GM19397 (cell line): Measurements from ENCODE around the gene LIPK.
"Not testable (repeated sequence)": the region's sequence is repeated elsewhere in the genome, so short reads cannot be mapped to it uniquely, and the experiment has no call there.

Source experiments
- ATAC-seq: cut with Tn5 transposase; IDR thresholded peaks from one replicate; pipeline ENCODE4 v1.9.1; 2021; ENCODE audit warnings: mild to moderate bottlenecking, moderate library complexity; ENCODE audit not compliant: unreplicated experiment

The LIPK gene

DNA sequence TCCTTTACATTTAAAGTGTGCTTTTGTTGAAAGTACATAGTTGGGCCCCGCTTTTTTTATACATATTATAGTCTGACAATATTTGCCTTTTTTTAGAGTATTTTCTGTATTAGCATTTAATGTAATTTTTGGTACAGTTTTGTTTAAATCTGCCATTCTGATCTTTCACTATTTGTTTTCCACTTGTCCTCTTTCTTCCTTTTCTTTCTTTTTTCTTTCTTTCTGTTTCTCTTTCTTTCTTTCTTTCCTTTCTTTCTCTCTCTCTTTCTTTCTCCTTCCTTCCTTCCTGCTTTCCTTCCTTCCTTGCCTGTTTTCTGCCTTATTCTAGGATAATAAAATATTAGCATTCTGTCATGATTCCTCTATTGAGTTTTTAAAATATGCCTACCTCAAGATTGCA lies 9.5 kb downstream of the LIPK start:
- no peak for ATAC-seq

DNA sequence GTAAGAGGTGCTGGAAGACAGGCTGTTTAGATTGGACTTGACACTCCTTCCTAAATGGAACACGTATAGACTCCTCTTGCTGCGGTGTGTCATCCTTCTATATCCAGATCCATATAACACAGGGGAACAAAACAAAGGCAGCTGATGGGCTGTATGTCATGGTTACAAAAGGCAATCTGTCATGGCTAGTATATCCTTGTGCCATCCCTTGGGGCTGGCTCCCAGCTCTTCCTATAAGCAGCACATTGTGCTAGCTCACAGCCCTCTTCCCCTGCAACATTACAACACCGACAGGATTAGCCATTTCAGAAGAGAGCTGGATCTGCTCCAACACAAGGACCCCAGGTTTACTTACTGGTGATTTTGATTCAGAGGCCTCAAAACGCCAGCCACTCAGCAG lies 15.3 kb downstream of the LIPK start:
- no peak for ATAC-seq

DNA sequence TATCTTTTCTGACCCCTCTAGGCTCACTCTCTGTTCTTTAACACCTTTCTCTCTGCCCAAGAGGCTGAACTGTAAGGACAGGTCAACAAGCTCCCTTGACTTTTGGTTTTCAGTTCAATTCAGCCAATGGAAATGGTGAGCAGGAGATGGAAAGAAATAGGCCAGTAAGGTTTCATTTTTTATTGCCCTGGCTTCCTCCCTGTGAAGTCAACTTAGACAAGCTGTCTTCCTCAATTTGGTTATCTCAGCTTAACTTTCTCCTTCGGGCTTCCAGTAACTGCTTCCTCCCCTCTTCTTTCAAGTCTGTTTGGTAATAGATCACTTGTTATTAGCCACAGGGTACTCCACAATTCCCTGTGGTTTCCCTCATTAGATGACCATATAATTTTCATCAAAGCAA lies 19.7 kb downstream of the LIPK start:
- no peak for ATAC-seq

DNA sequence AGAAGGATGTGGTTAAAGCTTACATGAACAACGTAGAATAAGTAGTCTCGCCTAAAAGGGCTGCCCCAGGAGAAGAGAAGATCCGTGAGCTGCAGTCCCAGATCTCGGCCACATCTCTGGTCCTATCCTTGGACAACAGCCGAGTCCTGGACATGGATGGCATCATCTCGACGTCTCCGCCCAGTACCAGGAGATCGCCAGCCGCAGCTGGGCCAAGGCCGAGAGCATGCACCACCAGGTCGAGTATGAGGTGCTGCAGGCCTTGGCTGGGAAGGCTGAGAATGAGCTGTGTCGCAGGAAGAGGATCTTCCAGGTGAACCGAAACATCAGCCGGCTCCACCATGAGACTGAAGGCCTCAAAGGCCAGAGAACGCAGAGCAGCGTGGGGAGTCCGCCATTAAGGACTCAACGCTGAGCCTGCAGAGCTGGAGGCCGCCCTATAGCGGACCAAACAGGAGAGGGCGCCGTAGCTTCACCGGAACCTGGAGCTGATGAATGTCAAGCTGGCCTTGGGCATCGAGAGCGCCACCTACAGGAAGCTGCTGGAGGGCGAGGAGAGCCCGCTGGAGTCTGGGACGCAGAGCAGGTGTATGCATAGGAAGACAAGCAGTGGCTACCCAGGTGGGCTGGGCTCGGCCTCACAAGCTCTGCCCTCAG lies 22.2 kb downstream of the LIPK start:
- ATAC-seq = no peak

DNA sequence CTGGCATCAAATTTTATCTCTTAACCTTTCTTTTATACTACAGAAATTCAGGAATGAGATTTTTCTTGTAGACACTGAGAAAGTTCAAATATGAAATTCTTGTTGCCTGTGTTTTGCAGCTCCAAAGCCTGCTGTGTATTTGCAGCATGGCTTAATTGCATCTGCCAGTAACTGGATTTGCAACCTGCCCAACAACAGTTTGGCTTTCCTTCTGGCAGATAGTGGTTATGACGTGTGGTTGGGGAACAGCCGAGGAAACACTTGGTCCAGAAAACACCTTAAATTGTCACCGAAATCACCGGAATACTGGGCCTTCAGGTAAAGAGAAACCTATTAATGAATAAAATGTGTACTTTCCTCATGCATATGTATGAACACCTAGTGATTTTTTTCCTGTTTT lies 24.8 kb downstream of the LIPK start:
- ATAC-seq = no peak

DNA sequence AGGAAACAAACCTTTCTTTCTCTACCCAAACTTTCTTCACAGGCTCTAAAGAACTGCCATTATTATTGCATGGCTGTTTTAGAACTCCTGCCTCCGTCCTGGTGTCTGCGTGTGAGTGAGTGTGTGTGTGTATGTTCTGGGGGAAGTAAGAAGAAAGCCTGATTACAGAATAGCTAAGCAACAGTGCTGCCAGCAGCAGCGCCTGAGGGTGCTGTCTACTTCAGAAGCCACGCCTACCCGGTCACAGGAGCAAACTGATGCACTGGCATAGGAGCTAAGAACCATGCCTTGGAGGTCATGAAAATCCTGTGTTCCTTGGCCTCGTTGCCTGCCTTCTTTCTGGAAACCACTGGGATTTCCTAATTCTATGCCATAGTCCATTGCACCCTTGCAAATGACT lies 25.2 kb downstream of the LIPK start:
- no peak for ATAC-seq

DNA sequence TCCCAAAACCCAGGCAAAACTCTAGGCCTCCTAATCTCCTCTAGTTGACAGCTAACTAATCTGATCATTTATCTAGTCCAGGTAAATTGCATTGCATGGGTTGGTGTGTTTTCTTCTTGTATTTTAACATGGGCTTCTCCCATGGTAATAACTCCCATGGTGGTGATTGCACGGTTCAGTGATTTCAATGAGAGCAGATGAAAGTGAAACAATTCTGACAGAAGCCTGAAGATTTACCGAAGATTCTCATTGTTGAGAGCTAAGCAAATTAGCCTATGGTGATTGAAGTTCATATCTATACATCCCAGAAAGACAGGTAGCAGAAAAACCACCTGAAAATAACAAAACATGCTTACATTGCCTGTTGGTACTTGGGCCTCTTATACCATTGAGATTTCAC lies 27.2 kb downstream of the LIPK start:
- ATAC-seq = no peak

DNA sequence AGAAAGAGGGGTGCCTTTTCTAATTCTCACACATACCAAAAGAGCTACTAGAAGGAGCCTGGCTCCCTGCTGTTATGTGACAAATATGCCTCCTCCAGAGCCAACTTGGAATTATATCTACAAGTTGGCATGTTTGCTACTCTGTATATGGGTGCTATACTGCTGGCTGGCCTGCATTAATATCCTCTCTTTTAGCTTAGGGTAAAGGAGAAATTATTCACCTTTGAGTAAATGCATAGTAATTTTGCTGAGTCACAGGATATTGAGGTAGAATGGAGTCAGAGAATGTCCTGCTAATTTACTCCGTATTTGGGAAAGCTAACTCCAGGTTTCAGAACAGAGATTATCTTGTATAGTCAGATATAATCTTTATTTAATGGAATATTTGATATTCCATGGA lies 29.6 kb downstream of the LIPK start:
- ATAC-seq = no peak

DNA sequence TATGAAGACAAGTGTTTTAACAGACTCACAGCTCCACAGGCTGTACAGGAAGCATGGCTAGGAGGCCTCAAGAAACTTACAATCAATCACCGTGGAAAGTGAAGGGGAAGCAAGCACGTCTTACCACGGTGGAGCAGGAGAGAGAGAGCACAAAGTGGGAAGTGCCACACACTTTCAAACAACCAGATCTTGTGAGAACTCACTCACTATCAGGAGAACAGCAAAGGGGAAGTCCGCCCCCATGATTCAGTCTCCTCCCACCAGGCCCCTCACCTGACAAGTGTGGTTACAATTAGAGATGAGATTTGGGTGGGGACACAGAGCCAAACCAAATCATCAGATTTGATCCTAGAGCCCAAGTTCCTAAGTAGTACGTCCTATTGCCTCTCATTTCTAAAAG lies 35.9 kb downstream of the LIPK start:
- not testable (repeated sequence) for ATAC-seq

DNA sequence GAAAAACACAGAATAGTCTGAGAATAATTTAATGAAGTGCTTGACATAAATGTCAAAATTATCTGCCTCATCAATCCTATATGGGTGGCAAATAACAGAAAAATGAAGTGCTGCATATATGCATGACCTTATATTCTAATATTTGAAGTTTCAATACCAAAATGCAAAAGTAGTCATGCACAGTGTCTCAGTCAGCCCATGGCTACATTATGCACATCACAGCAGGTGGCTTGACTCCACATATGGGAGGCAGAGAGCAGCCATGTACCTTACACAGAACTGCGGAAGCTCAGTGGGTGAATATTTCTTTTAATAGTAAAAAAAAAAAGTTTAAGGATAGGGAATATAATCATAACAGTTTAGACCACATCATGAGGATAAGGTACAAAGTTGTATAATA lies 36.4 kb downstream of the LIPK start:
- ATAC-seq = no peak

DNA sequence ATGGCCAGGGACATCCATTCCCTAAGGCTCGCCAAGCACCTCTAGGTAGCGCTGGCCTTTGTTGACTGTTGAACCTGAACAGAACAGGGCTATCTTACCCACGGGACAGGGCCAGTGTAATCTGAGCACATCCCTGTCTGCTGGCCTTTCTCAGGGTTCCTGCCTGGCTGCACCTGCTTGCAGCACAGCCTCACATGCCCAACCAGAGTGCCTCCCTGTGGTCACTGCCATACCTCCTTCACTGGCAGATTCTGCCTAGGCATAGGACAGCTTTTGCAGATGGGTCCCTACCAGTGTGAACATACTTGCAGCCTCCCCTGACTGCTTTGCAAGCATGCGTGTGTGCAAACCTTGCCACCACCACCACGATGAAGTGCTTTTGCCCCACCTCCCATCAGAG lies 38.0 kb downstream of the LIPK start:
- ATAC-seq = no peak

DNA sequence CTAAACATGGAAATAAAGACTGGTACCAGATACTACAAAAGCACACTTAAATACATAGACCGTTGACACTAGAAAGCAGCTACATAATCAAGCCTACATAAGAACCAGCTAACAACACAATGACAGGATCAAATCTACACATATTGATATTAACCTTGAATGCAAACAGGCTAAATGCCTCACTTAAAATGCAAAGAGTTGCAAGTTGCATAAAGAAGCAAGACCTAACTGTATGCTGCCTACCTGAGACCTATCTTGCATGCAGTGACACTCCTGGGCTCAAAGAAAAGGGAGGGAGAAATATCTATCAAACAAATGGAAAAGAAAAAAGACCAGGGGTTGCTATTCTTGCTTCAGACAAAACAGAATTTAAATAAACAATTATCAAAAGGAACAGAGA lies 39.6 kb downstream of the LIPK start:
- no peak for ATAC-seq

DNA sequence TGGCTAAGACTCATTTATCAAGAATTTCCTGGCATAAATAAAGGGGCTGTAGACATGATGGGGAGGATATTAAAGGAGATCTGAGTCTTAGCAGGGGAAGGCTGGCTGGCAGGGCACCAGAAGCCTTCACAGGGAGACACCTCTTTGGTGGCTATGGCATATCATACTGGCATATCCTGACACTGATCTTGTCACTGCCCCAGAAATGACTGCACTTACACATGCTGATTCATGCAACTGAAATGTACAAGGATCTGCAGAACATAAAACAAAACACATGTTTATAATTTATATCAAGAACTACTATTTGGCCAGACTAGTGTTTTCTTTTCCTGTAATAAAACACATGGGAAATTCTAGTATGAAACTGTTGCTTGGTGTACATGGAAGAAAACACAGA lies 48.2 kb downstream of the LIPK start:
- ATAC-seq = no peak

DNA sequence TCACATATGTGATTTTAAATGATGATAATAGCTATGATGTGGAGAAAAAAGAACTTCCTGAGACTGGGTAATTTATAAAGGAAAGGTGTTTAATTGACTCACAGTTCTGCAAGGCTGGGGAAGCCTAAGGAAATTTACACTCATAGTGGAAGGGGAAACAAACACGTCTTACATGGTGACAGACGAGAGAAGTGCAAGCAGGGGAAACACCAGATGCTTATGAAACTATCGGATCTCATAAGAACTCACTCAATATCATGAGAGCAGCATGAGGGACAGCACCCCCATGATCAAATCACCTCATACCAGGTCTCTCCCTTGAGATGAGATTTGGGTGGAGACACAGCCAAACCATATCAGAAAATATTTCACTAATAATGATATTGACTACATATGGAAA lies 49.7 kb downstream of the LIPK start:
- no peak for ATAC-seq

DNA sequence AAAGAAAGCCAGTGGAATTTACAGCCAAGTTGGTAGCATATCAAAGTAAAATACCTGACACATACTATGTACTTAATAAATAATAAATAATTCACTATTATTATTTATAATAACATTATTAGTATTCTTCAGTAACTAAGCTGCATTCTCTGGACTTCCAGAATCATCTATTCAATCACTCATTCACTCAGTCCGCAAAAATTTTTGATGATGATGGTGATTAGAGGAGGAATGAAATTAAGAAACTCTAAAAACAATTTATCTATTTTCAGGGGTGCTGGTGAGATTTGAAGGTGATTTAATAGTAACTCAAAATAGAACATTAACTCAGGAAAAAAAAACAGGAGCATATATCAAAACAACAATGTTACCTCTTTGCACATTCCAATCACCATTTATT lies 50.6 kb downstream of the LIPK start:
- ATAC-seq = no peak

DNA sequence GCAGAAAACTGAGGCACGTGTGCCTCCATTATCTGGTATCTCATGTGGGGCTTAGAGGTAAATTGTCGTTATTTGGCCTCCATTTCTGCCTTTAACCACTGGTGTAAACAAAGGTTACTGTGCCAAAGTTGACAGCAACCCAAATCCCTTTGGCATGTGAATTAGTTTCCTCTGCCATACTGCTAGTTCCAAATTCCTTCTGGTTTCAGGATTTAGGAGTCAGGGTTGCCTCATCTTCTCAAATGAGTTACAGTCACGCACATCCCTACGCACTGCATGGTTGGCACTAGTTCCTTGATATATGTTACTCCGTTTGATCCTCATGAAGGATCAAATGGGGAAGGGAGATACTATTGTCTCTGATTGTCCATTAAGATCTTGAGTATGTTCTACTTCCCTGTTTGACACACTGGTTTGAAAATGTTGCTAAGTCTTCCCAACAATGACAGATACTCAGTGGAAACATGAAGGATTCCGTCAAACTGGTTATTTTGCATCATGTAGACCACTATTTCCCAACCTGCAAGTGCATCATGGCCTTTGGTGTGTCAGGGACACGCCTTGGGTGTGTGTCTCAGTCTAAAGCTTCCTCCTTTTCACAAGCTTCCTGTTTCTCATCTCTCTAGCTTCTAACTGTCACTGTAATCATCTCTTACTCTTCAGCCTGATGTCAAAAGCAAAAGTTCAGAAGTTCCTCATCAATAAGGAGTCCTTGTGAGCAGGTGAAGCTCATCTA lies 53.5 kb downstream of the LIPK start, which contains the start of gene LIPN:
Gene LIPN, plus strand, starts transcription at position 655 of the 736 bp plus-strand sequence. CDS start 1,386 bp downstream, outside the sequence.
- ATAC-seq = no peak

DNA sequence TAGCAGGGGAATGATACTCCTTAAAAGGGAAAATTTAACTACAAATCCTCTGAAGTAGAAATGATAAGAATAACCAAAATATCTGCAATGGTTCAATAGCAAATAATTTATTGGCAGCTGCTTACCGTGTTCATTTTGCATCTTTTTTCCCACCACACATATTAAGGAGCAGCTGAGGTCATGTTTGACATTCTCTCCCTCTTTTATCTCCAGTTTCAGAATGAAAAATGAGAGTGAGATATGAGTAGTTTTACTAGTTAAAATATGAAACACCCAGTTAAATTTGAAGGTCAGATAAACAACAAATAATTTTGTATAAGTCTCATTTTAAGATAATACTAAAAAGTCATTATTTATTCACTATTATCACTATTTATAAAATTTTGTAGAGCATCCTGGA lies 56.9 kb downstream of the LIPK start:
- no peak for ATAC-seq

DNA sequence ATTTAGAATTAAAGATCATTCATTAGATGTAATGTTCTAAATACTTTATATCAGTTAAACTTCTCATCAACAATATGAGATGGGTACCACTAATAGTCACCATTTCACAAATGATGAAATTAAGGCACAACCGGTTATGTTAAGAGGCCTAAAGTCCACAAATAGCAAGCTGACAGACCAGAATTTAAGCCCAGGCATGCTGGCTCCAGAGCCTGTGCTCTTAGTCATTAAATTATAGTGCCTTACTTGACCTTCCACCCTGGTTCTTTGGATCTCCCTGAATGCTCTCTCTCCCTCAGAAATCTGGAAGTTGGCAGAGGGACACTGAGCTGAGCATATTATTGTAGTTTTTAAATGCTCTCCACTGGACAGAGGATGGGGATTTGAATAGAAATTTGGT lies 57.4 kb downstream of the LIPK start:
- ATAC-seq = no peak

DNA sequence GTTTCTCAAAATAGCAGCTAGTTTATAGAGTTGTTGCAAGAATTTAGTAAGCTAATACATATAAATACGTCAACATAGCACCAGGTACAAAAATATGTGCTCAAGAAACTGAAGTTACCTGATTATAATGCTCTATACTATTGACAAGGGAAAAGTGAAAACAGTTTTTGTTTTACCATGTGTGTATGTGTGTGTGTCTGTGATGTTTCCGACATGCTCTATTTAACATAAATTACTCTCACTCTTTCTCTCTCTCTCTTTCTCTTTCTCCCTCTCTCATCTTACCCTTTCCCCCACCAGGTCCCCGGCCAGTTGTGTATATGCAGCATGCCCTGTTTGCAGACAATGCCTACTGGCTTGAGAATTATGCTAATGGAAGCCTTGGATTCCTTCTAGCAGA lies 58.1 kb downstream of the LIPK start:
- no peak for ATAC-seq

DNA sequence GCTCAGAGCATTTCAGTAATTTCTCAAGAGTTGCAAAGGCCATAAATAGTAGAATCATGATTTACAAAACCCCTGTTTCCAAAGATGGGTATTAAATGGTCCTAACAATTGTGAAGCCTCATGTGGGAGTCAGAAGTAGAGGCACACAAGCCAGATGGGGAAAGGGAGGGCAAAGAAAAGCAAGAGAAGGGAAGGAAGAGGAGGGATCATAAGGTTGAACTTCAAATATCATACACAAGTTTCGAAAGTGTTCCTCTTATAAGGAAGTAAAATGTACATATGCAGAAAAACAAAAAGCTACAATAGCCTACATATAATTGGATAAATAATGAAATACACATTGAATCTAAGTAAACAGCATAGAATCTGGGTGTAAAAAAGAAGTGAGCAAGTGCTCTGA lies 59.8 kb downstream of the LIPK start:
- ATAC-seq = no peak

DNA sequence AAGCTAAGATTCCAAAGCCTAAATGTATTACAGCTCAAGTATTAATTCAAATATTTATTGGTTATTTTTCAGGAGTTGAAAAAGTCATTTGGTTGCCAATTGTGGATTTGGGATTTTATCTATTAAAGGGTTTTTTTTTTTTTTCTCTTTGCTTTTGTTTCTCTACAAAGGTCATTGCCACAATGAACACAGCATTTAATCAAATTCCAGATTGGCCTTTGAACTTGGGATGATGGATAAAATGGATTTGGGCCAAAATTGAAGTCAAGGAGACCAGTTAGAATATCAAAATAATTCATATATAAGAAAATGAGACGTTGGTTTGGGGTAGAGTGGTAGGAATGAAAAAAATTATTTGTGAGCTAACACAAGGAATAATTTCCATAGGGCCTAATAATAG lies 63.3 kb downstream of the LIPK start:
- ATAC-seq = no peak

DNA sequence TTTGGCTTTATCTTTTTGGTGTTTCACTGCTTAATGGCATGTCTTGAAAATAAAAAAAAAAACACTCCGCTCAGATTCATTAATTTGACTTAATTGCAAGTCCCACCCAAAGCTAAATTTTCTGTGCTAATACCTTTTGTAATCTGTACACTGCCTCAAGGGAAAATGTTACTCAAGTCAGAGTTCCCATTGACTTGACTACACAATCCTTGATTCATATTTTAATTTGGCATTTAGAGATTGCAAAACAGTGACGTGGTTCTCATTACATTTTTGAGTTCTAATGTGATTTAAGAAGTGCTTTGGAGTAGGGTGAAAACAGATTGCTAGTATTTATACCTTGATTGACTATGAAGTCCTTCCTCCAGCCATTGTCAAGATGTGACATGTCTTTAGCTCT lies 75.2 kb downstream of the LIPK start:
- ATAC-seq = no peak

DNA sequence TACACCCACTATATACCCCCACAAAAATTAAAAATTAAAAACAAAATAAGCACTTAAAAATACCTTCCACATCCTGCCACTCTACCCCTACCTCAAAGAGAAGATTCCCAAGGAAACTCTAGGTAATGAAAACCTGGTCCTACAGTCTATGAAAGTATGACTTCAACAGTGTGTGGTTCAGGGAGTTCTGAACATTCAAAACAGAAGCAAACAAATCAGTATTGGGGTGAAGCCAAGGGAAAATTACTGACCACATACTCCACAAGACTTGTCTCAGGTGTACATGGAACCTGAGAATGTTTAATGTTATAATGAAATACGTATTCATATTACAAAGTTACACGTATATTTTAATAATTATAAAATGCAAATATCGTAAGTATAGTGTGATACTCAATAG lies 76.2 kb downstream of the LIPK start:
- no peak for ATAC-seq
